ENCODE measurements around the gene UBE2J2.

The UBE2J2 gene

GRCh38 chr1:1293263-1294249 is 19.9 kb upstream of the UBE2J2 start:
- H3K4me1 Mint-ChIP-seq = no peaks in the 10 kb centered on the region
- no peak overlapping the region for H3K27ac Mint-ChIP-seq
- no peaks in the 10 kb centered on the region for H3K36me3 Mint-ChIP-seq (ENCODE audit: low read depth)
- no peak overlapping the region for H3K4me3 Mint-ChIP-seq
- no peak for ATAC-seq
- no peaks in the 10 kb centered on the region for H3K27me3 Mint-ChIP-seq
- no peaks in the 10 kb centered on the region for H3K9me3 Mint-ChIP-seq
- DNase-seq = no peak

GRCh38 chr1:1292851-1293250 is 19.2 kb upstream of the UBE2J2 start:
- Mint-ChIP-seq H3K9me3 (no peaks in the 10 kb centered on the region), H3K27ac (no peak overlapping the region), H3K4me1 (no peaks in the 10 kb centered on the region), H3K4me3 (no peak overlapping the region), H3K27me3 (no peaks in the 10 kb centered on the region), H3K36me3 (ENCODE audit: low read depth) (no peaks in the 10 kb centered on the region)
- ATAC-seq = no peak
- DNase-seq = no peak

GRCh38 chr1:1292442-1292779 is 18.8 kb upstream of the UBE2J2 start:
- Mint-ChIP-seq H3K9me3 (no peaks in the 10 kb centered on the region), H3K27ac (no peak overlapping the region)

GRCh38 chr1:1291548-1292441 is 18.1 kb upstream of the UBE2J2 start:
- H3K9me3 Mint-ChIP-seq = no peaks in the 10 kb centered on the region
- no peaks in the 10 kb centered on the region for H3K4me1 Mint-ChIP-seq
- peak; percentile 61 for DNase-seq

More at GRCh38 chr1:1292442-1292779, 18.8 kb upstream of the UBE2J2 start:
- H3K36me3 Mint-ChIP-seq (ENCODE audit: low read depth) = no peaks in the 10 kb centered on the region
- H3K4me3 Mint-ChIP-seq = no peak overlapping the region
- no peaks in the 10 kb centered on the region for H3K4me1 Mint-ChIP-seq
- no peak for DNase-seq
- ATAC-seq = no peak
- H3K27me3 Mint-ChIP-seq = no peaks in the 10 kb centered on the region

GRCh38 chr1:1291023-1291528 is 17.4 kb upstream of the UBE2J2 start:
- no peak for ATAC-seq
- Mint-ChIP-seq H3K27ac (no peak overlapping the region), H3K27me3 (no peaks in the 10 kb centered on the region), H3K36me3 (ENCODE audit: low read depth) (no peaks in the 10 kb centered on the region), H3K4me3 (no peak overlapping the region), H3K9me3 (no peaks in the 10 kb centered on the region), H3K4me1 (no peaks in the 10 kb centered on the region)
- no peak for DNase-seq

More at GRCh38 chr1:1291548-1292441, 18.1 kb upstream of the UBE2J2 start:
- no peak for ATAC-seq
- Mint-ChIP-seq H3K36me3 (ENCODE audit: low read depth) (no peaks in the 10 kb centered on the region), H3K4me3 (no peak overlapping the region), H3K27me3 (no peaks in the 10 kb centered on the region), H3K27ac (no peak overlapping the region)

- no peak overlapping the region for H3K27ac Mint-ChIP-seq
- H3K9me3 Mint-ChIP-seq = no peaks in the 10 kb centered on the region
- ATAC-seq = no peak
- H3K27me3 Mint-ChIP-seq = no peaks in the 10 kb centered on the region
- no peaks in the 10 kb centered on the region for H3K36me3 Mint-ChIP-seq (ENCODE audit: low read depth)
- DNase-seq = peak; percentile 70
- H3K4me1 Mint-ChIP-seq = no peaks in the 10 kb centered on the region
- H3K4me3 Mint-ChIP-seq = no peak overlapping the region
Measured at GRCh38 chr1:1290238-1290731, 16.6 kb upstream of the UBE2J2 start.

GRCh38 chr1:1287288-1288110 is 13.8 kb upstream of the UBE2J2 start:
- ATAC-seq (no peak), DNase-seq (no peak)
- Mint-ChIP-seq H3K4me1 (no peaks in the 10 kb centered on the region), H3K27ac (no peak overlapping the region), H3K4me3 (no peak overlapping the region), H3K27me3 (no peaks in the 10 kb centered on the region), H3K9me3 (no peaks in the 10 kb centered on the region), H3K36me3 (ENCODE audit: low read depth) (no peaks in the 10 kb centered on the region)

- no peaks in the 10 kb centered on the region for H3K27me3 Mint-ChIP-seq
- no peaks in the 10 kb centered on the region for H3K4me1 Mint-ChIP-seq
- DNase-seq (no peak), ATAC-seq (no peak)
- H3K9me3 Mint-ChIP-seq = no peaks in the 10 kb centered on the region
- no peak overlapping the region for H3K4me3 Mint-ChIP-seq
- no peak overlapping the region for H3K27ac Mint-ChIP-seq
- no peaks in the 10 kb centered on the region for H3K36me3 Mint-ChIP-seq (ENCODE audit: low read depth)
Measured at GRCh38 chr1:1286313-1287261, 12.9 kb upstream of the UBE2J2 start.

GRCh38 chr1:1285611-1286311 is 12.1 kb upstream of the UBE2J2 start:
- Mint-ChIP-seq H3K9me3 (no peaks in the 10 kb centered on the region), H3K4me1 (no peaks in the 10 kb centered on the region), H3K27ac (no peak overlapping the region), H3K36me3 (ENCODE audit: low read depth) (no peaks in the 10 kb centered on the region), H3K27me3 (no peaks in the 10 kb centered on the region), H3K4me3 (no peak overlapping the region)
- ATAC-seq = no peak
- DNase-seq = no peak

- H3K9me3 Mint-ChIP-seq = no peaks in the 10 kb centered on the region
- H3K27ac Mint-ChIP-seq = no peak overlapping the region
- H3K36me3 Mint-ChIP-seq (ENCODE audit: low read depth) = no peaks in the 10 kb centered on the region
- no peak for ATAC-seq
- no peak for DNase-seq
- no peaks in the 10 kb centered on the region for H3K4me1 Mint-ChIP-seq
- H3K27me3 Mint-ChIP-seq = no peaks in the 10 kb centered on the region
- H3K4me3 Mint-ChIP-seq = no peak overlapping the region
Measured at GRCh38 chr1:1285102-1285571, 11.5 kb upstream of the UBE2J2 start.

GRCh38 chr1:1284221-1285101 is 10.8 kb upstream of the UBE2J2 start:
- Mint-ChIP-seq H3K9me3 (no peaks in the 10 kb centered on the region), H3K4me1 (no peaks in the 10 kb centered on the region), H3K27ac (no peak overlapping the region), H3K36me3 (ENCODE audit: low read depth) (no peaks in the 10 kb centered on the region), H3K27me3 (no peaks in the 10 kb centered on the region), H3K4me3 (no peak overlapping the region)
- DNase-seq (no peak), ATAC-seq (no peak)

GRCh38 chr1:1283821-1284220 is 10.2 kb upstream of the UBE2J2 start:
- DNase-seq (no peak), ATAC-seq (no peak)
- no peak overlapping the region for H3K27ac Mint-ChIP-seq
- H3K4me3 Mint-ChIP-seq = no peak overlapping the region
- H3K9me3 Mint-ChIP-seq = no peaks in the 10 kb centered on the region
- H3K4me1 Mint-ChIP-seq = no peaks in the 10 kb centered on the region
- no peaks in the 10 kb centered on the region for H3K36me3 Mint-ChIP-seq (ENCODE audit: low read depth)
- no peaks in the 10 kb centered on the region for H3K27me3 Mint-ChIP-seq

Data from activated naive CD8-positive, alpha-beta T cell treated with anti-CD3 and anti-CD28 coated beads, Interleukin-2, amount 50 U/mL, for 24 hours (primary cell).